ENCODE measurements around the gene ATP11B. TPM values are rescaled to one million over a fixed set of nuclear protein-coding genes. Genes with fewer than 3 reads are reported as not detected.

ATP11B gene
- total RNA-seq, 1 donor from 2014 or later: 46.2 TPM

DNA sequence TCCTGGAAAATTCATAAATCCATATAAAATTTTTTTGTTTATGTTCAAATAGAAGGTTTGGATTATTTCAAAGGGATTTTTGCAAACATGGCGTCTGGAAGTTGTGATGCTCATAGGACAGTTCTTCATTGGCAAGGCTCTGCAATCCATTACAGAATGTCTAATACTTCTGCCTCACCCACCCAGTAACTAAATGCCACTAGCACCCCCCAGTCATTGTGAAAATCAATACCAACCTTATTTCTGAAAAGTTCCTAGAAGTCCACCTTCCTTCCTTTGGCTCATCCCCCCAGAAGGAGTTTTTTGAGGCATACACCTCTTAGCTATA, 17.9 kb downstream of the ATP11B start:
- TF ChIP-seq, protein P1, sequence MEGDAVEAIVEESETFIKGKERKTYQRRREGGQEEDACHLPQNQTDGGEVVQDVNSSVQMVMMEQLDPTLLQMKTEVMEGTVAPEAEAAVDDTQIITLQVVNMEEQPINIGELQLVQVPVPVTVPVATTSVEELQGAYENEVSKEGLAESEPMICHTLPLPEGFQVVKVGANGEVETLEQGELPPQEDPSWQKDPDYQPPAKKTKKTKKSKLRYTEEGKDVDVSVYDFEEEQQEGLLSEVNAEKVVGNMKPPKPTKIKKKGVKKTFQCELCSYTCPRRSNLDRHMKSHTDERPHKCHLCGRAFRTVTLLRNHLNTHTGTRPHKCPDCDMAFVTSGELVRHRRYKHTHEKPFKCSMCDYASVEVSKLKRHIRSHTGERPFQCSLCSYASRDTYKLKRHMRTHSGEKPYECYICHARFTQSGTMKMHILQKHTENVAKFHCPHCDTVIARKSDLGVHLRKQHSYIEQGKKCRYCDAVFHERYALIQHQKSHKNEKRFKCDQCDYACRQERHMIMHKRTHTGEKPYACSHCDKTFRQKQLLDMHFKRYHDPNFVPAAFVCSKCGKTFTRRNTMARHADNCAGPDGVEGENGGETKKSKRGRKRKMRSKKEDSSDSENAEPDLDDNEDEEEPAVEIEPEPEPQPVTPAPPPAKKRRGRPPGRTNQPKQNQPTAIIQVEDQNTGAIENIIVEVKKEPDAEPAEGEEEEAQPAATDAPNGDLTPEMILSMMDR (conservative IDR thresholded peaks at IDR 0.05): no peak
- Mint-ChIP-seq H3K4me3 (no peak overlapping the region), H3K9me3 (no peaks in the 10 kb centered on the region), H3K27me3 (ENCODE audit: low read depth) (no peaks in the 10 kb centered on the region), H3K4me1 (peaks cover 12% of the 10 kb centered on the region), H3K36me3 (ENCODE audit: low read depth) (no peaks in the 10 kb centered on the region), H3K27ac (ENCODE audit: unreplicated experiment) (no peak overlapping the region)
- DNase-seq (ENCODE audit: low read depth, low spot score): no peak

DNA sequence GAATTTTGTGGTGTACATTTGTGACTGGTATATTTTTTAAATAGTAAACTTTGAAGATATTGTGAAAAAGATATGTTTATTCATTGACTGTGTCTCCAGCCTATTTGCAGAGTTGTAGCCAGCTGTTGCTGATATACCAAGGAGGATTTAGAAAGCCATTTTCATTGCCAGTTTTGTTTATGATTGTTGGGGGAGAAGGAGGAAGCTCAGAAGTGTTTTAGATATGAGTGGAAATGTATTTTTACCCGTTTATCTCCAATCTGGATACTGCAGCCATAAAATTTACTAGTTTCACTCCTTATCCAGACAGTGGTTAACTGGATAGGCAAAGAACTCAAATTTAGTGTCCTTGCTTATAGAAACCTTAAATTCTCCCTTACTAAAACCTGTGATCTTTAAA, 18.8 kb downstream of the ATP11B start:
- TF ChIP-seq, protein P1 (conservative IDR thresholded peaks at IDR 0.05): no peak
- Mint-ChIP-seq H3K36me3 (ENCODE audit: low read depth) (no peaks in the 10 kb centered on the region), H3K4me3 (no peak overlapping the region), H3K9me3 (no peaks in the 10 kb centered on the region), H3K27ac (ENCODE audit: unreplicated experiment) (no peak overlapping the region), H3K4me1 (peaks cover 14% of the 10 kb centered on the region), H3K27me3 (ENCODE audit: low read depth) (no peaks in the 10 kb centered on the region)
- no peak for DNase-seq (ENCODE audit: low read depth, low spot score)

DNA sequence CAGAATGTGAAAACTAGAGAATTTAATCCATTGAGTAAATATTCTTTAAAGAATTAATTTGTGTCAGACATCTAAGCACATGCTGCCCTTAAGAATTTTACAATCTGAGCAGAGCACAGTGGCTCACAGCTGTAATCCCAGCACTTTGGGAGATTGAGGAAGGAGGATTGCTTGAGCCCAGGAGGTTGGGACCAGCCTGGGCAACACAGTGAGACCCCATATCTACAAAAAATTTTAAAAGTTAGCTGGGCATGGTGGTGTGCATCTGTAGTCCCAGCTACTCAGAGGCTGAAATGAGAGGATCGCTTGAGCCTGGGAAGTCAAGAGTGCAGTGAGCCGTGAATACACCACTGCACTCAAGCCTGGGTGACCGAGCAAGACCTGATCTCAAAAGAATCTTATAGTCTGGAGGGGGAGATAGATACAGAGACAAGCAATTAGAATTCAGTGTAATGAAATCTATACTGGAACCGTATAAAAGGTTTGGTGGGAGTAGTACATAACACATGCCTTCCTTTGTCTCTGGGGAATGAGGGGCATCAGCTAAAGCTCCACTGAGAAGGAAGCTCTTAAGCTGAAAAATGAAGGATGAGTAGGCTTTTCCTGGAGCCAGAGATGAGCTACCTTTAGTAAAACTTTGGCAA, 21.2 kb downstream of the ATP11B start:
- Mint-ChIP-seq H3K4me1 (peaks cover 18% of the 10 kb centered on the region), H3K9me3 (no peaks in the 10 kb centered on the region), H3K27me3 (ENCODE audit: low read depth) (no peaks in the 10 kb centered on the region), H3K36me3 (ENCODE audit: low read depth) (no peaks in the 10 kb centered on the region), H3K27ac (ENCODE audit: unreplicated experiment) (peak overlapping the region; percentile 3), H3K4me3 (no peak overlapping the region)
- TF ChIP-seq, protein P1 (conservative IDR thresholded peaks at IDR 0.05): no peak
- no peak for DNase-seq (ENCODE audit: low read depth, low spot score)

DNA sequence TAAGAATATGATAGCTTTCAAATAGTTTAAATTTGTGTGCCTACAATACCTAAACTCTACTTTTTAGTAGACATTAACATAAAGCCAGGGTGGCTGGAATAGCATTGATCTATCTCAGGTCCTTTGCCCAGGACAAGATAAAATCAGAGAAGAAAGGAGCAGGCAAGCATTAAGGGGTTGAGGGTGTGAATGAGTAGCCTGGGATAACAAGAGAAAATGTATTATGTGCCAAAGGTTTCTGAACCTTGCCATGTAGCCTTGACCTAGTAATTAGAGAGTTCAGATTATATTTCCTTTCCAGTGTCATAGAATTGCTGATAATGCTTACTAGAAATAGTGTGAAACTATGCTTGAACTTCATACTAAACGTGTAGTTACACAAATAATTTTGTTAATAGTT, 22.9 kb downstream of the ATP11B start:
- H3K4me3 Mint-ChIP-seq: no peak overlapping the region
- H3K4me1 Mint-ChIP-seq: peaks cover 18% of the 10 kb centered on the region
- H3K36me3 Mint-ChIP-seq (ENCODE audit: low read depth): no peaks in the 10 kb centered on the region
- H3K27ac Mint-ChIP-seq (ENCODE audit: unreplicated experiment): no peak overlapping the region
- H3K9me3 Mint-ChIP-seq: no peaks in the 10 kb centered on the region
- TF ChIP-seq, protein P1 (conservative IDR thresholded peaks at IDR 0.05): no peak
- DNase-seq (ENCODE audit: low read depth, low spot score): no peak
- no peaks in the 10 kb centered on the region for H3K27me3 Mint-ChIP-seq (ENCODE audit: low read depth)

DNA sequence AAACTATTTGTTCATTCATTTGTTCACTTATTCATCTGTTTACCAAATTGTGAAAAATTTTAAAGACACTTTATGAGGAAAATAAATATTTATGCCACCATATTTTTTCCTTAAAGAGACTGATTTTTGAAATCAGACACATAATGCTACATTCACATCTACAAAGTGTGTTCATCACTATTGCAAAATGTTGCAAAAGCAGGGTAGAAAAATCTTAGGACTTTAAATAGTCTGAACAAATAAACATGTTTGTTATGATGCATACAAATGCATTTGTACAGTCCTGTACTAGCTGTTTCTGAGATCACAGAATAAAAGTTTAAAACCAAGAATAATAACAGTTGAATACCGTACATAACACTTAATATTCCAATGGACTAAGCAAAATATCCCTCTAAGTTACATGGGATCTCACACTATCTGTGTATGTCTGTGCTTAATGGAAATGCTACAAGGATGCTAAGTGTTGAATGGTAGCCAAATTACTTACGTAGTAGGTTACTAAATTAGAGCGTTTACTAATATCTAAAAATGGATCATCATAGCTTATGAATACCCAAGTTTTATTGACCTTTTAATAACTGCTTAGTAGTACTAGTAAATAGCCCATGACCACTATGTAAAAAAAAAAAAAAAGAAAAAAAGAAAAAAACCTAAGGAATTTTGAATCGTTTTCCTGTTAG, 25.1 kb downstream of the ATP11B start:
- H3K36me3 Mint-ChIP-seq (ENCODE audit: low read depth): peaks cover 13% of the 10 kb centered on the region
- TF ChIP-seq, protein P1 (conservative IDR thresholded peaks at IDR 0.05): no peak
- H3K9me3 Mint-ChIP-seq: no peaks in the 10 kb centered on the region
- H3K27ac Mint-ChIP-seq (ENCODE audit: unreplicated experiment): no peak overlapping the region
- DNase-seq (ENCODE audit: low read depth, low spot score): no peak
- H3K4me1 Mint-ChIP-seq: peaks cover 18% of the 10 kb centered on the region
- peak overlapping the region; percentile 27 for H3K4me3 Mint-ChIP-seq
- no peaks in the 10 kb centered on the region for H3K27me3 Mint-ChIP-seq (ENCODE audit: low read depth)

Measured in neural crest cell (in vitro differentiated cells).